HepG2 (cell line): ENCODE results near the gene IDUA. TPM values are rescaled to one million over a fixed set of nuclear protein-coding genes. Genes with fewer than 3 reads are reported as not detected.

ENCODE experiments used
- ATF7-NPFF ChIP-seq: sonication (generic); formaldehyde crosslinking; IDR thresholded peaks from 2 replicates; pipeline ENCODE4 v1.8.1; 2023; ENCODE audit warnings: mild to moderate bottlenecking, low read depth, missing genetic modification reagents, moderate library complexity
- CENPX ChIP-seq: sonication (generic); formaldehyde crosslinking; IDR thresholded peaks from 2 replicates; pipeline ENCODE4 v1.9.0; 2021; ENCODE audit warnings: mild to moderate bottlenecking, missing genetic modification reagents, moderate library complexity
- CHCHD3 ChIP-seq: sonication (generic); formaldehyde crosslinking; IDR thresholded peaks from 2 replicates; pipeline ENCODE4 v1.8.0; 2022; ENCODE audit warnings: mild to moderate bottlenecking, missing genetic modification reagents, moderate library complexity
- CREB1 ChIP-seq, 2 experiments: fragments of 450-650 bp in 1 of 2; IDR thresholded peaks; 2 replicates each; pipeline ENCODE4 v1.6.1; 2016 to 2017; ENCODE audit warnings: control low read depth in 1 of 2, mild to moderate bottlenecking in 1 of 2, missing compliant biosample characterization in 1 of 2, missing genetic modification characterization in 1 of 2
- NFIC ChIP-seq: IDR thresholded peaks from 2 replicates; pipeline ENCODE4 v1.6.1; 2012; ENCODE audit warnings: mild to moderate bottlenecking, low read length, inconsistent platforms
- PLRG1 ChIP-seq: fragments of 450-650 bp; conservative IDR thresholded peaks from 2 replicates; pipeline ENCODE4 v1.6.1; 2016
- SKI ChIP-seq: fragments of 450-650 bp; IDR thresholded peaks from one replicate; pipeline ENCODE4 v1.6.1; 2018; ENCODE audit warnings: mild to moderate bottlenecking; ENCODE audit not compliant: partially characterized antibody
- SSRP1 ChIP-seq: IDR thresholded peaks from 2 replicates; pipeline ENCODE4 v1.6.1; 2016; ENCODE audit warnings: control low read depth
- TRIM22 ChIP-seq: fragments of 450-650 bp; IDR thresholded peaks from 2 replicates; pipeline ENCODE4 v1.6.1; 2017
- WIZ ChIP-seq: sonication (generic); formaldehyde crosslinking; IDR thresholded peaks from 2 replicates; pipeline ENCODE4 v1.5.1; 2020; ENCODE audit warnings: mild to moderate bottlenecking, missing genetic modification reagents
- ZBTB14 ChIP-seq: sonication (generic); formaldehyde crosslinking; IDR thresholded peaks from 2 replicates; pipeline ENCODE4 v1.4.0; 2020; ENCODE audit warnings: missing genetic modification reagents
- ZNF274 ChIP-seq: sonication (generic); formaldehyde crosslinking; IDR thresholded peaks from 2 replicates; pipeline ENCODE4 v1.5.1; 2020; ENCODE audit warnings: mild to moderate bottlenecking, missing genetic modification reagents
- ZNF3 ChIP-seq: IDR thresholded peaks from 2 replicates; pipeline ENCODE4 v1.7.0; 2017; ENCODE audit warnings: inconsistent platforms
- ZNF431 ChIP-seq: sonication (generic); formaldehyde crosslinking; IDR thresholded peaks from 2 replicates; pipeline ENCODE4 v1.9.0; 2022; ENCODE audit warnings: missing genetic modification reagents, low read depth, mild to moderate bottlenecking, borderline replicate concordance
- ZNF44 ChIP-seq: sonication (generic); formaldehyde crosslinking; IDR thresholded peaks from 2 replicates; pipeline ENCODE4 v1.5.1; 2020; ENCODE audit warnings: mild to moderate bottlenecking, missing genetic modification reagents
- ZNF563 ChIP-seq: sonication (generic); formaldehyde crosslinking; IDR thresholded peaks from 2 replicates; pipeline ENCODE4 v1.8.0; 2022; ENCODE audit warnings: mild to moderate bottlenecking, moderate library complexity, missing genetic modification reagents
- ZNF564 ChIP-seq: sonication (generic); formaldehyde crosslinking; IDR thresholded peaks from 2 replicates; pipeline ENCODE4 v1.8.1; 2023; ENCODE audit warnings: mild to moderate bottlenecking, missing genetic modification reagents
- ZNF639 ChIP-seq: conservative IDR thresholded peaks from 2 replicates; pipeline ENCODE4 v1.6.1; 2018; ENCODE audit warnings: missing genetic modification reagents
- ZNF737 ChIP-seq: sonication (generic); formaldehyde crosslinking; IDR thresholded peaks from 2 replicates; pipeline ENCODE4 v1.5.0; 2020; ENCODE audit warnings: missing genetic modification reagents, mild to moderate bottlenecking, borderline replicate concordance
- ZNF775 ChIP-seq: sonication (generic); formaldehyde crosslinking; IDR thresholded peaks from 2 replicates; pipeline ENCODE4 v1.4.0; 2020; ENCODE audit warnings: missing genetic modification reagents, mild to moderate bottlenecking, moderate library complexity, borderline replicate concordance
- polyA plus RNA-seq, 8 experiments: library from polyadenylated mRNA; depleted of rRNA in 3 of 8; stranded (reverse) in 7 of 8; unstranded in 1 of 8; fragments of >200 nt; fragmentation: Illumina TruSeq in 4 of 8; extraction: Trizol in 4 of 8; gene quantifications; 2 replicates each; pipeline versions ENCODE4 v1.2.1 to v1.2.3, GENCODE V29; 2011 to 2016; ENCODE audit warnings: low read depth in 4 of 8, missing spikeins in 1 of 8, mixed read lengths in 1 of 8; ENCODE audit not compliant: insufficient read depth in 1 of 8
- total RNA-seq, 5 experiments: library from RNA; depleted of rRNA; stranded (reverse); fragments of >200 nt; fragmentation: Illumina TruSeq; extraction: Trizol; gene quantifications; 2 replicates each; pipeline ENCODE4 v1.2.3, GENCODE V29; 2016; ENCODE audit warnings: low read depth in 1 of 5
- TF ChIP-seq, protein P1 (sequence below): sonication (generic); formaldehyde crosslinking; IDR thresholded peaks from 2 replicates; pipeline ENCODE4 v1.5.0; 2020; ENCODE audit warnings: missing genetic modification reagents
- TF ChIP-seq, protein P2 (sequence below): sonication (generic); formaldehyde crosslinking; IDR thresholded peaks from 2 replicates; pipeline ENCODE4; 2020; ENCODE audit warnings: missing genetic modification reagents, mild to moderate bottlenecking, borderline replicate concordance

Gene IDUA
- total and polyA plus RNA-seq, 2 of the 13 experiments (the other 11 are each of a cell fraction or from before 2014, with no cell fraction given): 0.77 to 1.0 TPM

DNA sequence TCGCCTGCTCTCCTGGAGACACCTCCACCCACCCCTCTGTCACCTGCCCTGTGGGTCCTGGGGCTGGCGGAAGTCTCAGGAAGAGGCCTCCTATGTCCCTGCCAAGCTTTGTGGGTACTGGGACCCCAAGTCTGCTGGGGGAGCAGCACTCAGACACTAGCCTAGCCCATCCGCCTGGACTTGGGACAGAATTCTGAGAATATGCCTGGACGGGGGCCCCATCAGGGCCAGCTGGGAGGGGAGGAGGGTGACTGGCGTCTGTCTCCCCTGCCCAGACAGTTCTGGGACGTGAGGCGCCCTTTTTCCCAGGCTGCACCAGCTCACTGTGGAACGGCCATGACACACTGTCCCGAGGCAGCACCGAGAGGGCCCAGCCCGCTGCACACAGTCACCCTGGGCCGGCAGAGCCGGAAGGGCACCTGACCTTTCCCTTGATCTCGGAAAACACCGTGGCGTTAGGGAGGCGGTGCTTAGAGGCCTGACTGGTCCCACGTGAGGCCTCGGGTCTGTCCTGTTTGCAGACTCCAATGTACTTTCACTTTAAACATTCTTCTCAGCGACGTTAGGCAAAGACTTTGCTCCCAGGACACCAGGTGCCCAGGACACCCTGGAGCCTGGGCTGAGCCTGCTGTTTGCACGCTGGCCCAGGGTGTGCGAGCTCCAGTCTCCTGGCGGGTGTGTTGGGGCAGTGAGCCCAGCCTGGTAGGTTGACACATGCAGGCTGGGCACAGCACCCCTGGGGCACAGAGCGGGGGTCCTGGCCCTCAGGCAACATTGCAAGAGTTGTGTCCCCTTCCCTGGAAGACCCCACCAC lies 5.7 kb downstream of the IDUA start (continued):
- TF ChIP-seq ZNF639: peak; percentile 92
- no peak for TF ChIP-seq PLRG1
- TF ChIP-seq NFIC: no peak
- TF ChIP-seq ZNF564 (CRISPR knock-in tag): 0 out of 2 replicates have a peak, but pooled peaks have one; percentile 46
- TF ChIP-seq, protein P1, sequence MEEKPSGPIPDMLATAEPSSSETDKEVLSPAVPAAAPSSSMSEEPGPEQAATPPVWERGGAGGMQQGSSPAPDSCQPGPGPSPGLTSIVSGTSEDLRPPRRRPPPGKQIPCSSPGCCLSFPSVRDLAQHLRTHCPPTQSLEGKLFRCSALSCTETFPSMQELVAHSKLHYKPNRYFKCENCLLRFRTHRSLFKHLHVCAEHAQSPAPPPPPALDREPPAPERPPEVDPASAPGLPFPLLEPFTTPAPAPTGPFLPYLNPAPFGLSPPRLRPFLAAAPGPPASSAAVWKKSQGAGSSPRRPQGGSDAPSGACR (CRISPR knock-in tag): no peak
- 0 out of 2 replicates have a peak, but pooled peaks have one; percentile 26 for TF ChIP-seq ATF7-NPFF (CRISPR knock-in tag)
- no peak for TF ChIP-seq ZBTB14 (CRISPR knock-in tag)
- TF ChIP-seq TRIM22: no peak
- TF ChIP-seq CENPX (CRISPR knock-in tag): no peak
- TF ChIP-seq, protein P2, sequence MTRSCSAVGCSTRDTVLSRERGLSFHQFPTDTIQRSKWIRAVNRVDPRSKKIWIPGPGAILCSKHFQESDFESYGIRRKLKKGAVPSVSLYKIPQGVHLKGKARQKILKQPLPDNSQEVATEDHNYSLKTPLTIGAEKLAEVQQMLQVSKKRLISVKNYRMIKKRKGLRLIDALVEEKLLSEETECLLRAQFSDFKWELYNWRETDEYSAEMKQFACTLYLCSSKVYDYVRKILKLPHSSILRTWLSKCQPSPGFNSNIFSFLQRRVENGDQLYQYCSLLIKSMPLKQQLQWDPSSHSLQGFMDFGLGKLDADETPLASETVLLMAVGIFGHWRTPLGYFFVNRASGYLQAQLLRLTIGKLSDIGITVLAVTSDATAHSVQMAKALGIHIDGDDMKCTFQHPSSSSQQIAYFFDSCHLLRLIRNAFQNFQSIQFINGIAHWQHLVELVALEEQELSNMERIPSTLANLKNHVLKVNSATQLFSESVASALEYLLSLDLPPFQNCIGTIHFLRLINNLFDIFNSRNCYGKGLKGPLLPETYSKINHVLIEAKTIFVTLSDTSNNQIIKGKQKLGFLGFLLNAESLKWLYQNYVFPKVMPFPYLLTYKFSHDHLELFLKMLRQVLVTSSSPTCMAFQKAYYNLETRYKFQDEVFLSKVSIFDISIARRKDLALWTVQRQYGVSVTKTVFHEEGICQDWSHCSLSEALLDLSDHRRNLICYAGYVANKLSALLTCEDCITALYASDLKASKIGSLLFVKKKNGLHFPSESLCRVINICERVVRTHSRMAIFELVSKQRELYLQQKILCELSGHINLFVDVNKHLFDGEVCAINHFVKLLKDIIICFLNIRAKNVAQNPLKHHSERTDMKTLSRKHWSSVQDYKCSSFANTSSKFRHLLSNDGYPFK (CRISPR knock-in tag): peak; percentile 89
- no peak for TF ChIP-seq CHCHD3 (CRISPR knock-in tag)
- peak; percentile 93 for TF ChIP-seq ZNF563 (CRISPR knock-in tag)
- peak; percentile 48; the same call in 1 of the 2 replicates for TF ChIP-seq ZNF274 (CRISPR knock-in tag)
- TF ChIP-seq CREB1 (IDR thresholded peaks at IDR 0.05): peak; percentile 42; the same call in 1 of the 2 replicates
- TF ChIP-seq CREB1 (CRISPR knock-in tag; IDR thresholded peaks at IDR 0.05): no peak
- 0 out of 2 replicates have a peak, but pooled peaks have one; percentile 32 for TF ChIP-seq WIZ
- peak; percentile 88; the same call in 1 of the 2 replicates for TF ChIP-seq ZNF431 (CRISPR knock-in tag)
- TF ChIP-seq ZNF3 (CRISPR knock-in tag): no peak
- no peak; the same call in 1 of the 2 replicates for TF ChIP-seq ZNF737 (CRISPR knock-in tag)
- peak; percentile 72 for TF ChIP-seq SKI
- TF ChIP-seq ZNF44 (CRISPR knock-in tag): no peak; the same call in 1 of the 2 replicates
- peak; percentile 82; the same call in 1 of the 2 replicates for TF ChIP-seq SSRP1 (CRISPR knock-in tag)
- TF ChIP-seq ZNF775: no peak
